Astrocyte of the spinal cord (primary cell): Measurements from ENCODE around the gene SYNGR3.

Experiments
- DNase-seq: peaks from one replicate; pipeline ENCODE4 v3.0.0; 2011; ENCODE audit warnings: low read depth, low spot score
- H3K4me3 ChIP-seq: 2 replicates; pipeline ENCODE4 v1.5.1; 2011; ENCODE audit warnings: low read depth, mild to moderate bottlenecking, low read length, moderate library complexity
- in situ Hi-C: cut with HindIII; loops from 2 replicates; pipeline ENCODE4 v1.10.0; 2017; ENCODE audit warnings: low sequenced_read_pairs
- TF ChIP-seq, protein P1 (sequence below): IDR thresholded peaks from 2 replicates; pipeline ENCODE4 v1.5.1; 2012; ENCODE audit warnings: low read depth, mild to moderate bottlenecking, low read length, inconsistent platforms

SYNGR3 gene

DNA sequence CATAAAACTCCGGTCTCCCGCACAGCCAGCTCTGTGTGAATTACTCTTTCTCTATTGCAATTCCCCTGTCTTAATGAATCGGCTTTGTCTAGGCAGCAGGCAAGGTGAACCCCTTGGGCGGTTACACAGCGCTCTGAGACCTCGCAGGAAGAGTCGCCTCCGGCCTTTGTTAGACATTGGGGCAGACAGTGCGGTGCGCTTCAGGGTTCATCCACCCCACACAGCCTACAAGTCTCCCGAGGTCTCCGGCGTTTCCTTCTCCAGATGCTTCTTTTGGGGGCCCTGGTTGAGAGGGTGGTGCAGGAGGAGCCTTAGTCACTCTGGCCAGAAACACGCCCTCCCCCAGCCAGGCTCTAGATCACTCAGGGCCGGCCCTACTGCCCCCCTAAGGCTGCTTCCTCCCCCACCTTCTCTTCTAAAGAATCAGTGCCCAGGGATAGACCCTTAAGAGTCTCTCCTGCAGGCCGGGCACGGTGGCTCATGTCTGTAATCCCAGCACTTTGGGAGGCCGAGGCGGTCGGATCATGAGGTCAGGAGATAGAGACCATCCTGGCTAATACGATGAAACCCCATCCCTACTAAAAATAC lies 45.1 kb upstream of the SYNGR3 start:
- no peak overlapping the region for H3K4me3 ChIP-seq
- DNase-seq, result no peak
- in situ Hi-C loops, result no loop called here
- TF ChIP-seq, protein P1, sequence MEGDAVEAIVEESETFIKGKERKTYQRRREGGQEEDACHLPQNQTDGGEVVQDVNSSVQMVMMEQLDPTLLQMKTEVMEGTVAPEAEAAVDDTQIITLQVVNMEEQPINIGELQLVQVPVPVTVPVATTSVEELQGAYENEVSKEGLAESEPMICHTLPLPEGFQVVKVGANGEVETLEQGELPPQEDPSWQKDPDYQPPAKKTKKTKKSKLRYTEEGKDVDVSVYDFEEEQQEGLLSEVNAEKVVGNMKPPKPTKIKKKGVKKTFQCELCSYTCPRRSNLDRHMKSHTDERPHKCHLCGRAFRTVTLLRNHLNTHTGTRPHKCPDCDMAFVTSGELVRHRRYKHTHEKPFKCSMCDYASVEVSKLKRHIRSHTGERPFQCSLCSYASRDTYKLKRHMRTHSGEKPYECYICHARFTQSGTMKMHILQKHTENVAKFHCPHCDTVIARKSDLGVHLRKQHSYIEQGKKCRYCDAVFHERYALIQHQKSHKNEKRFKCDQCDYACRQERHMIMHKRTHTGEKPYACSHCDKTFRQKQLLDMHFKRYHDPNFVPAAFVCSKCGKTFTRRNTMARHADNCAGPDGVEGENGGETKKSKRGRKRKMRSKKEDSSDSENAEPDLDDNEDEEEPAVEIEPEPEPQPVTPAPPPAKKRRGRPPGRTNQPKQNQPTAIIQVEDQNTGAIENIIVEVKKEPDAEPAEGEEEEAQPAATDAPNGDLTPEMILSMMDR, result no peak

GRCh38 chr16:1945559-1946391 lies 44.0 kb upstream of the SYNGR3 start:
- TF ChIP-seq, protein P1, result no peak
- H3K4me3 ChIP-seq, result no peak overlapping the region
- no peak for DNase-seq
- in situ Hi-C loops, result no loop called here

DNA sequence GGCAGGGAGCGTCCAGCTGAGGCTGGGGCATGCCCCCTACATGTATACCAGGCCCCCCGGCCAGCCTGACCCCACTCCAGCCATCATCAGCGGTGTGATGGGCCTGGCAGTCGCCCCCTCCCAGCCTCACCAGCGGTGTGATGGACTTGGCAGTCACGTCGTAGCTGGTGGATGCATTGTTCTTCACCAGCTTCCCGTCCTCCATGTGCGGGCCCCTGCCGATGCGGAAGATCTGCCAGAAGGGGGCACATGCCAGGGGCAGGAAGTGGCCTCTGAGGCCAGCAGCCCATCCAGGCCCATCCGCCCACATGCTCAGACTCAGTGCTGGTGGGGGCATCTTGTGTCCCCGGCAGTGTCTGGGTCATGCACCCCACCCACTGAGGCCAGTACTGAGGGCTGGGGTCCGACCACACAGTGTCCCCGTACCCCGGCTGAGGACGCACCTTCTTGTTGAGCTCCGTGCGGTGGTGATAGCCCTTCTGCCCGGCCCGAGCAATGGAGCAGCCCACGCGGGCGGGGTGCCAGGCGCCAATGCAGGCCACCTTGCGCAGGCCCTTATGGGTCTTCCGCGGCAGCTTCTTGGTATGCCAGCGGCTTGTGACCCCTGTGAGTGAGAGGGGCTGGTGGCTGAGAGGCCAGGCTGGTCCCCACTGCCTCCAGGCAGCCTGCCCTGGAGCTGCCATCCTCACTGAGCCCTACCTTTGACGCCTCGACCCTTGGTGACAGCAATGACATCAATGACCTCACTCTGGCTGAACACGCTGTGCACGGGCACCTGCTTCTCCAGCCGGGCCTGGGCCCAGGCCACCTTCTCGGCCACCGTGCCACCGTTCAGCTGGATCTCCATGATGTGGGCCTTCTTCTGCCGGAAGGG lies 43.0 kb upstream of the SYNGR3 start:
- no peak overlapping the region for H3K4me3 ChIP-seq
- in situ Hi-C loops, result no loop called here
- TF ChIP-seq, protein P1, result peak; percentile 9
- no peak for DNase-seq

DNA sequence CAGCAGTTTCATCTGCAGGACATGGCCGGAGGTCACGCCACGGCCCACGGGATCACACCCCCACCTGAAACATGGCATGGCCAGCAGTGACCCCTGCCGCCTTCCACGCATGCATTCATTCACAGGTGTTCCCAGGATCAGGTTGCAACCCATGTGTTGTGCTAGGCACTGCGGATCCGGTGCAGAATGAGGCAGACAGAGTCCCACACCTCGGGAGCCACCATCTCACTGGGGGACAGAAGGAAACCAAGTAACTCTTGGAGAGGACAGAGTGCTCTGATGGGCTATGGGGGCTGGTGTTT lies 42.5 kb upstream of the SYNGR3 start:
- no peak for DNase-seq
- H3K4me3 ChIP-seq, result no peak overlapping the region
- TF ChIP-seq, protein P1, result no peak
- in situ Hi-C loops, result no loop called here

- in situ Hi-C loops, result no loop called here
- DNase-seq, result no peak
- TF ChIP-seq, protein P1, result no peak
- H3K4me3 ChIP-seq, result no peak overlapping the region
These were observed 40.3 kb upstream of the SYNGR3 start for GRCh38 chr16:1949507-1949906.

DNA sequence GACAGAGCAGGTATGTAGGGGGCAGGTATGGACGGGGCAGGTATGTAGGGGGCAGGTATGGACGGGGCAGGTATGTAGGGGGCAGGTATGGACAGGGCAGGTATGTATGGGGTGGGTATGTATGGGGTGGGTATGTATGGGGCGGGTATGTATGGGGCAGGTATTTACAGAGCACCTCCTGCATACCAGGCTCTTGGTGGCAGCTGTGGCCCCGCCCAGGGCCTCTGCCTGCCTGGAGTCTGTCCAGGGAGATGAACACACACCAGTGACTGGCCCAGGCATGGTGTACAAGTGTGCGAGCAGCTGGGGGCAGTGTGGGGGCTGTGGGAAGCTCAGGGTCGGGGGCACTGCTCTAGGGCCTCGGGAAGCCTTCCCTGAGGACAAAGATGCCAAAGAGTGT lies 39.7 kb upstream of the SYNGR3 start:
- no peak overlapping the region for H3K4me3 ChIP-seq
- in situ Hi-C loops, result no loop called here
- DNase-seq, result no peak
- TF ChIP-seq, protein P1, result no peak
